Thyroid gland (tissue), 4 donors: ENCODE results near the gene CCDC14. TPM values are rescaled to one million over a fixed set of nuclear protein-coding genes. Genes with fewer than 3 reads are reported as not detected.

Experiments
- DNase-seq, 2 donors: peaks; one replicate each; pipeline ENCODE4 v3.0.0-alpha.2; 2019
- H3K27ac ChIP-seq, 3 donors: fragments of 200-600 bp; sonication (generic); 1 replicate in 2 of 3; 2 replicates in 1 of 3; pipeline ENCODE4 v1.5.1; 2016 to 2019; ENCODE audit warnings: mild to moderate bottlenecking in 1 of 3, moderate library complexity in 1 of 3
- H3K27me3 ChIP-seq: fragments of 200-600 bp; sonication (generic); one replicate; pipeline ENCODE4 v1.5.1; 2019
- H3K36me3 ChIP-seq, 2 donors: fragments of 200-600 bp; sonication (generic); one replicate each; pipeline ENCODE4 v1.5.1; 2016 to 2019
- H3K4me1 ChIP-seq, 2 donors: fragments of 200-600 bp; sonication (generic); one replicate each; pipeline ENCODE4 v1.5.1; 2017 to 2019
- H3K4me3 ChIP-seq, 3 donors: fragments of 200-600 bp; sonication (generic); replicated peaks in 1 of 3; 1 replicate in 2 of 3; 2 replicates in 1 of 3; pipeline ENCODE4 v1.5.1; 2016; ENCODE audit warnings: mild to moderate bottlenecking in 1 of 3
- H3K9me3 ChIP-seq: fragments of 200-600 bp; sonication (generic); one replicate; pipeline ENCODE4 v1.5.1; 2017
- CTCF ChIP-seq, 6 experiments: fragments of 200-600 bp in 3 of 6; fragments of 450-650 bp in 3 of 6; sonication (generic) in 3 of 6; IDR thresholded peaks; one replicate each; pipeline ENCODE4 v1.5.1; 2016 to 2019; ENCODE audit warnings: antibody characterized with exemption in 6 of 6, mild to moderate bottlenecking in 2 of 6, inconsistent platforms in 1 of 6, moderate library complexity in 1 of 6
- POLR2A ChIP-seq, 2 donors: fragments of 450-650 bp; IDR thresholded peaks; one replicate each; pipeline ENCODE4 v1.6.1; 2017; ENCODE audit warnings: antibody characterized with exemption in 2 of 2, mild to moderate bottlenecking in 2 of 2, moderate library complexity in 1 of 2
- WGBS, 2 donors: methylation state at CpG; one replicate each; pipeline ENCODE4 v1.1.5; 2017; 5-methylcytosine and 5-hydroxymethylcytosine counted together
- intact Hi-C: fragments of 100-400 bp; cut with DNase I; formaldehyde crosslinking; loops from one replicate; pipeline ENCODE4 v1.15.1; 2023
- total RNA-seq, 4 donors: library from RNA; depleted of rRNA; stranded (reverse); fragments of >200 nt; gene quantifications; one replicate each; pipeline ENCODE4 v1.2.3, GENCODE V29; 2016

The CCDC14 gene
- total RNA-seq, 4 donors from 2014 or later, result 22.2 to 46.6 (median 30.9) TPM

DNA sequence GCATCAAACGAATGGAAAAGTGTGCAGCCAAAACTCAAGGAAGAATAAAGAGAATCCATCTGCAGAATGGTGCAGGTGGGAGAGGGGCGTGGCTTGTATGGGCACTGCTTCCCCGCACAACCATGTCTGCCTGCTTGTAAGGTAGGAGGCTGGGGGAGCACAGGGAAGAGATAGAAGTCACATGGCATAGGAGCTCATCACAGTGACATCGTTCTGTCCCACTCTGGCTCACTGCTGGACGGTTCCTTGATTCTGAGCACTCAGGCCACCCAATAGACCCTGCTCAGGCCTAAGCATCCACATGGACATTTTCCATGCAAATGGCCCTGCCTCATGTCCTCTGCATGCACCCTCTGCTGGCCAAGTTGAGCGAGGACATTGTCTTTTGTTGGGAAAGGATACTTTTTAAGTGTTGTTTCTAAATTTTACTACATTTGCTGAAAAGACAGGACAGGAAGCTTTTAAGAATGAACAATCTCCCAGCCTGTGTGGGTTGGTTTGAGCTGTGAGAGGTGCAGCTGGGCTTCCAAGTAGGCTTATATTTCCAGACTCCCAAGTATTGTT is 79.9 kb downstream of the CCDC14 start:
- WGBS, 2 donors, result 79 to 83% methylated on average over 6 of the region's 6 CpGs
- DNase-seq, result peak; percentile 5 to 6
- no peak overlapping the region for H3K4me3 ChIP-seq
- H3K27ac ChIP-seq, result no peak overlapping the region
- H3K27me3 ChIP-seq, result no peaks in the 10 kb centered on the region
- intact Hi-C loops, result no loop called here
- no peaks in the 10 kb centered on the region for H3K36me3 ChIP-seq
- H3K4me1 ChIP-seq, result peaks cover 5 to 6% of the 10 kb centered on the region in 2 donors
- H3K9me3 ChIP-seq, result no peaks in the 10 kb centered on the region
- TF ChIP-seq POLR2A (IDR thresholded peaks at IDR 0.05) (no peak), CTCF (IDR thresholded peaks at IDR 0.05) (no peak)

- H3K4me3 ChIP-seq, result no peak overlapping the region
- H3K9me3 ChIP-seq, result no peaks in the 10 kb centered on the region
- no peak for DNase-seq
- intact Hi-C loops, result no loop called here
- H3K27ac ChIP-seq, result no peak overlapping the region
- H3K36me3 ChIP-seq, result no peaks in the 10 kb centered on the region
- 85 to 91% methylated on average over 7 of the region's 7 CpGs for WGBS, 2 donors
- peaks cover 4% of the 10 kb centered on the region in 2 donors for H3K4me1 ChIP-seq
- no peak for TF ChIP-seq POLR2A (IDR thresholded peaks at IDR 0.05)
- no peak for TF ChIP-seq CTCF (IDR thresholded peaks at IDR 0.05)
- no peaks in the 10 kb centered on the region for H3K27me3 ChIP-seq
Observed at GRCh38 chr3:123878807-123879206, 82.2 kb downstream of the CCDC14 start.

GRCh38 chr3:123877965-123878364 is 83.1 kb downstream of the CCDC14 start:
- WGBS, 2 donors, result 82 to 97% methylated on average over 3 to 4 of the region's 4 CpGs
- H3K36me3 ChIP-seq, result no peaks in the 10 kb centered on the region
- H3K4me1 ChIP-seq, result no peaks in the 10 kb centered on the region
- no peak for DNase-seq
- TF ChIP-seq CTCF (IDR thresholded peaks at IDR 0.05) (no peak), POLR2A (IDR thresholded peaks at IDR 0.05) (no peak)
- intact Hi-C loops, result no loop called here
- no peak overlapping the region for H3K4me3 ChIP-seq
- no peak overlapping the region for H3K27ac ChIP-seq
- H3K9me3 ChIP-seq, result no peaks in the 10 kb centered on the region
- H3K27me3 ChIP-seq, result no peaks in the 10 kb centered on the region

- WGBS, 2 donors, result 84 to 86% methylated on average over 4 of the region's 4 CpGs
- TF ChIP-seq POLR2A (IDR thresholded peaks at IDR 0.05) (no peak), CTCF (IDR thresholded peaks at IDR 0.05) (no peak)
- intact Hi-C loops, result no loop called here
- Histone ChIP-seq H3K4me3 (no peak overlapping the region), H3K4me1 (no peaks in the 10 kb centered on the region), H3K36me3 (no peaks in the 10 kb centered on the region), H3K27me3 (no peaks in the 10 kb centered on the region), H3K27ac (no peak overlapping the region), H3K9me3 (no peaks in the 10 kb centered on the region)
- DNase-seq, result no peak
Observed at GRCh38 chr3:123877466-123877865, 83.6 kb downstream of the CCDC14 start.

GRCh38 chr3:123876858-123877257 is 84.2 kb downstream of the CCDC14 start:
- H3K27me3 ChIP-seq, result no peaks in the 10 kb centered on the region
- no peaks in the 10 kb centered on the region for H3K9me3 ChIP-seq
- DNase-seq, result no peak
- no peaks in the 10 kb centered on the region for H3K36me3 ChIP-seq
- no peaks in the 10 kb centered on the region for H3K4me1 ChIP-seq
- no peak overlapping the region for H3K4me3 ChIP-seq
- intact Hi-C loops, result no loop called here
- TF ChIP-seq POLR2A (IDR thresholded peaks at IDR 0.05), result no peak
- no peak for TF ChIP-seq CTCF (IDR thresholded peaks at IDR 0.05)
- H3K27ac ChIP-seq, result no peak overlapping the region
